ENCODE results near the gene ROCK2. TPM values are rescaled to one million over a fixed set of nuclear protein-coding genes. Genes with fewer than 3 reads are reported as not detected.
"Not testable (repeated sequence)": the region's sequence is repeated elsewhere in the genome, so short reads cannot be mapped to it uniquely, and the experiment has no call there.

ROCK2 gene
- polyA plus RNA-seq, 3 donors from 2014 or later, result 3.1 to 15.1 (median 5.1) TPM

DNA sequence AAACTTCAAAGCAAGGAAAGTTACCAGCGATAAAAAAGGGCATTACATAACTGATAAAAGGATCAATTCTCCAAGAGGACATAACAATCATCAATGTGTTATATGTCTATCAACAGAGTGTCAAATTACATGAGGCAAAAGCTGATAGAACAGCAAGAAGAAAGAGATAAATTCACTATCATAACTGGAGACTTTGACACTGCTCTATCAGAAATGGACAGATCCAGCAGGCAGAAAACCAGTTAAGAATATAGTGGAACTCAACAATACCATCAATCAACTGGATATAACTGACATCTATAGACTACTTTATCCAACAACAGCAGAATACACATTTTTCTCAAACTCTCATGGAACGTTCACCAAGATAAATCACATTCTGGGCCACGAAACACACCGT, 65.0 kb downstream of the ROCK2 start:
- H3K9me3 Mint-ChIP-seq, result peaks cover 0 to 4% (median 0%) of the 10 kb centered on the region in 6 donors
- no peaks in the 10 kb centered on the region for H3K27me3 Mint-ChIP-seq (ENCODE audit: low read depth in 3 of 3)
- H3K27ac Mint-ChIP-seq, result no peak overlapping the region
- DNase-seq, result no peak
- H3K4me1 Mint-ChIP-seq, result peaks cover 5 to 38% of the 10 kb centered on the region in 2 donors
- no peak overlapping the region for H3K4me3 Mint-ChIP-seq
- H3K36me3 Mint-ChIP-seq, result peaks cover 28 to 37% (median 34%) of the 10 kb centered on the region in 3 donors

DNA sequence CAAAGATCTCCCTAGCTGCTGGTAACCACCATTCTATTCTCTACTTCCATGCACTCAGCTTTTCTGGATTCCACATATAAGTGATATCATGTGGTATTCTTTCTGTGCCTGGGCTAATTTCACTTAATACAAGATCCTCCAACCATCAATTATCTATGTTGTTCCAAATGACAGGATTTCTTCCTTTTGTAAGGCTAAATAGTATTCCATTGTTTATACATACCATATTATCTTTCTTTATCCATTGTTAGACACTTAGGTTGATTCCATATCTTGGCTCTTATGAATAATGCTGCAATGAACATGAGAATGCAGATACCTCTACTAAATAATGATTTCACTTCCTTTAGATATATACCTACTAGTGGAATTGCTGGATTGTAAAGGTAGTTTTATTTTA, 66.2 kb downstream of the ROCK2 start:
- Mint-ChIP-seq H3K9me3 (no peaks in the 10 kb centered on the region), H3K27ac (no peak overlapping the region), H3K36me3 (peaks cover 18 to 27% (median 24%) of the 10 kb centered on the region in 3 donors), H3K27me3 (ENCODE audit: low read depth in 3 of 3) (no peaks in the 10 kb centered on the region), H3K4me1 (peaks cover 9 to 50% of the 10 kb centered on the region in 2 donors), H3K4me3 (no peak overlapping the region)
- DNase-seq, result no peak

DNA sequence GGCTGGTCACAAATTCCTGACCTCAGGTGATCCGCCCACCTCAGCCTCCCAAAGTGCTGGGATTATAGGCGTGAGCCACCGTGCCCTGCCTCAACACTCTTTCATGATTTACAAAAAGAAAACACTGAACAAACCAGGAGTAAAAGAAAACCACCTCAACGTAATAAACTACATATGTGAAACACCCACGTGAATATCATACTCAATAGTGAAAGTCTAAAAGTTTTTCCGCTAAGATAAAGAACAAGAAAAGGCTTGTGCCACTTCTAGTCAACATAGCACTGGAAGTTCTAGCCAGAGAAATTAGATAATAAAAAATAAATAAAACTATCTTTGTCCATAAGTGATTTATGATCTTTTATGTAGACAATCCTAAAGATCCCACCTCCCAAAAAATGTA, 68.5 kb downstream of the ROCK2 start:
- DNase-seq, result no peak
- Mint-ChIP-seq H3K36me3 (peaks cover 4 to 17% (median 13%) of the 10 kb centered on the region in 3 donors), H3K9me3 (no peaks in the 10 kb centered on the region), H3K27ac (no peak overlapping the region), H3K4me1 (peaks cover 4 to 44% of the 10 kb centered on the region in 2 donors), H3K4me3 (no peak overlapping the region), H3K27me3 (ENCODE audit: low read depth in 3 of 3) (no peaks in the 10 kb centered on the region)

DNA sequence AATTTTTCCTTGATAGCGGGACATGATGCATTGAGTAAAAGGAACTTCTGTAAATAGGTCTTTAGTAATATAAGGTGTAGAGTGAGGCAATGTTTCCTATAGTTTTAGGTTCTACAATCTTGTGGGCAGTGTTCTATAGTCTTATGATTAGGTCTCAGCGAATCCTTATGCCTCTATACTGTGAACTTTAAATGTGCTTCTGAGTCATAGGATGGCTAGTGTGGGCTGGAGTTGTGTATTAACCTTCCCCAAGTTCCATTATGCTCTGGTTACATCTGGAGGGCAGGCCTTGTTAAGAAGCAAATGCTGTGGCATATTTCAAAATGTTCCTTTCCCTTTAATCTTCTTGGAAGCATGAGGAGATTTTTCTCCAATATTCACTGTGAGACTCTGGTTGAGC, 73.5 kb downstream of the ROCK2 start:
- Mint-ChIP-seq H3K27me3 (ENCODE audit: low read depth in 3 of 3) (peaks cover 0 to 1% (median 0%) of the 10 kb centered on the region in 3 donors), H3K4me1 (peaks cover 4 to 30% of the 10 kb centered on the region in 2 donors), H3K36me3 (peaks cover 9 to 24% (median 19%) of the 10 kb centered on the region in 3 donors), H3K9me3 (peaks cover 0 to 6% (median under 1%) of the 10 kb centered on the region in 6 donors), H3K27ac (peak overlapping the region in 1 of 6 donors; percentile 23), H3K4me3 (no peak overlapping the region)
- DNase-seq, result no peak

DNA sequence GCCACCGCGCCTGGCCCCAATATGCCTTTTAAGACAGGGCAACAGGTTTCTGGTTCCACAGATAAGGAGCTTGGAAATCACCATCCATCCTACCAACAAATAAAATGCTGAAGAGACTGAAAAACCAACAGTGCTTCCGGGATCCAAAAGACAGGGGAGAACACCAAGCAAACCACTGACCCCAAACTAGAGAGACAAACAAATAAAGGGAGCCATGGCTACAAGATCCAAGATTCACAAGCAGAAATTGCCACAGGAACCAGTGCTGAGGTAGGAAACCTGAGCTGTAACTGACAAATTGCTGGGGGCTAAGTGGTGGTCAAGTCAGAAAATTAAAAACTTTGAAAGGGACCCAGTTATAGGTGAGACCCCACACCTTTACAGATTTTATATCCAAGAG, 76.5 kb downstream of the ROCK2 start:
- peaks cover 9 to 24% (median 19%) of the 10 kb centered on the region in 3 donors for H3K36me3 Mint-ChIP-seq
- DNase-seq, result no peak
- peaks cover 4 to 19% of the 10 kb centered on the region in 2 donors for H3K4me1 Mint-ChIP-seq

DNA sequence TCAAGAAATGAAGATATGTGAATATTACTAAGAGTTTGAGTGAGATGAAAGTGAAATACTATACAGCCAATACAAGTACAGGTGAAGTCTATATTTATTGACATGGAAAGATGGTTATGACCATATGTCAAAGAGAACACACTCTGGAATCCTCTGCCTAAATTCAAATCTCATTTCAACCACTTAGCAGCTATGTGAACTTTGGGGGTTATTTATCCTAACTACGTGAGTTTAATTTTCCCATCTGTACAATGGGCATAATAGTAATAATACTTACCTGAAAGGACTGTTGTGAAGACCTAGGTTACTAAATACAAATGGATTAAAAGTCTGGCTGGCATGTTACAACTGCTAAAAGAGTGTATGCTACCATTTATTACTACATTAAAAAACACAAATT, 79.6 kb downstream of the ROCK2 start:
- H3K4me1 Mint-ChIP-seq, result peaks cover 4 to 23% of the 10 kb centered on the region in 2 donors
- peaks cover 0 to 13% (median 6%) of the 10 kb centered on the region in 3 donors for H3K36me3 Mint-ChIP-seq
- no peak overlapping the region for H3K4me3 Mint-ChIP-seq
- peaks cover 0 to 1% (median 0%) of the 10 kb centered on the region in 3 donors for H3K27me3 Mint-ChIP-seq (ENCODE audit: low read depth in 3 of 3)
- no peak for DNase-seq
- no peak overlapping the region for H3K27ac Mint-ChIP-seq
- peaks cover 0 to 6% (median under 1%) of the 10 kb centered on the region in 6 donors for H3K9me3 Mint-ChIP-seq

More for the DNA sequence above, 76.5 kb downstream of the ROCK2 start:
- H3K27me3 Mint-ChIP-seq (ENCODE audit: low read depth in 3 of 3), result peaks cover 0 to 1% (median 0%) of the 10 kb centered on the region in 3 donors
- no peak overlapping the region for H3K4me3 Mint-ChIP-seq
- peaks cover 0 to 6% (median under 1%) of the 10 kb centered on the region in 6 donors for H3K9me3 Mint-ChIP-seq
- no peak overlapping the region for H3K27ac Mint-ChIP-seq

DNA sequence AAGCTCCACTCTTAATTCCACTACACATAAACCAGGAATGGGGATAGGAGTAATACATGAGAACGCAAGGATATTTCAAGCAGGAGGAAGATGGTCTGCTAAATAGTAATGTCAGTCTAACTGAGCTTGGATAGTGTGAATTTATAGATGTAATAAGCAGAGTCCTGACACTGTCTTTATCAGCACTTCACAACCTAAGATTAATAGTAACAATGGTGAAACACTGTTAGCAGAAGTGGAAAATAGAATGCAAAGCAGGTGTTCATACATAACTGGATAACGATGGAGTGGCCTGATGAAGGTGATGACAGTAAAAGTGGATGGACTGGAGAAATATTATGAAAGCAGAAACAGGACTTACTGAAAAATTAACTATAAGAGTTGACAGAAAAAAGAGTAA, 80.4 kb downstream of the ROCK2 start:
- DNase-seq, result no peak
- peak overlapping the region in 1 of 6 donors; percentile 17 for H3K27ac Mint-ChIP-seq
- peaks cover 4 to 23% of the 10 kb centered on the region in 2 donors for H3K4me1 Mint-ChIP-seq
- peaks cover 0 to 12% (median 6%) of the 10 kb centered on the region in 3 donors for H3K36me3 Mint-ChIP-seq
- H3K4me3 Mint-ChIP-seq, result no peak overlapping the region
- peaks cover 0 to 5% (median under 1%) of the 10 kb centered on the region in 6 donors for H3K9me3 Mint-ChIP-seq
- H3K27me3 Mint-ChIP-seq (ENCODE audit: low read depth in 3 of 3), result peaks cover 0 to 1% (median 0%) of the 10 kb centered on the region in 3 donors

DNA sequence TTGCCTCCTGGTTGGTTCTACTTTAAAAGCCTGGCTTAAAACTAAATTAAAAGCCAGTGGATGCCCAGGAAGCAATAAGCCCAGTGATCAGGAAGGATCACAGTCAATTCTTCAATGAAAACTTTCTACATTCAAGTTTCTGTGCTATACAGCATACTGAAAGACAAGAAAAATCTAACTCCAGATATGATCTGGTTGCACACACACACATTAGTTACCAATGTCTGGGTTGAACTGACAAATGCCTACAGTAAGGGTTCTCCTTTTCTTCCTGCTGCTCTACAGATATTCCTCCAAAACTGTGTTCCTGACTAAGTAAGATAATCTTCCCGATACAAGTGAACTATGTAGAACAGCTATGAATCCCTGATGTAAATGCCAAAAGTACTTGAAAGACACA, 81.3 kb downstream of the ROCK2 start:
- no peak for DNase-seq
- Mint-ChIP-seq H3K27ac (no peak overlapping the region), H3K9me3 (no peaks in the 10 kb centered on the region), H3K36me3 (peaks cover 0 to 4% (median 0%) of the 10 kb centered on the region in 3 donors), H3K4me3 (no peak overlapping the region), H3K4me1 (peaks cover 4 to 23% of the 10 kb centered on the region in 2 donors), H3K27me3 (ENCODE audit: low read depth in 3 of 3) (peaks cover 0 to 1% (median 0%) of the 10 kb centered on the region in 3 donors)

DNA sequence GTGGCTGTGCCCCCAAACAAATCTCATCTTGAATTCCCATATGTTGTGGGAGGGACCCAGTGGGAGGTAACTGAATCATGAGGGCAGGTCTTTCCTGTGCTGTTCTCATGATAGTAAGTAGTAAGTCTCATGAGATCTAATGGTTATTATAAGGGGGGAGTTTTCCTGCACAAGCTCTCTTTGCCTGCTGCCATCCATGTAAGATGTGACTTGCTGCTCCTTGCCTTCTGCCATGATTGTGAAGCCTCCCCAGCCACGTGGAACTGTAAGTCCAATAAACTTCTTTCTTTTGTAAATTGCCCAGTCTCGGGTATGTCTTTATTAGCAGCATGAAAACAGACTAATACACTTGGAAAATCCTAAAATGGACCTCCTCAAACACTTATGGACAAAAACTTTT, 82.0 kb downstream of the ROCK2 start:
- not testable (repeated sequence) for H3K9me3 Mint-ChIP-seq; H3K36me3 Mint-ChIP-seq; DNase-seq; H3K27me3 Mint-ChIP-seq (ENCODE audit: low read depth in 3 of 3); H3K4me3 Mint-ChIP-seq; H3K27ac Mint-ChIP-seq
- peaks cover 4 to 23% of the 10 kb centered on the region in 2 donors for H3K4me1 Mint-ChIP-seq

DNA sequence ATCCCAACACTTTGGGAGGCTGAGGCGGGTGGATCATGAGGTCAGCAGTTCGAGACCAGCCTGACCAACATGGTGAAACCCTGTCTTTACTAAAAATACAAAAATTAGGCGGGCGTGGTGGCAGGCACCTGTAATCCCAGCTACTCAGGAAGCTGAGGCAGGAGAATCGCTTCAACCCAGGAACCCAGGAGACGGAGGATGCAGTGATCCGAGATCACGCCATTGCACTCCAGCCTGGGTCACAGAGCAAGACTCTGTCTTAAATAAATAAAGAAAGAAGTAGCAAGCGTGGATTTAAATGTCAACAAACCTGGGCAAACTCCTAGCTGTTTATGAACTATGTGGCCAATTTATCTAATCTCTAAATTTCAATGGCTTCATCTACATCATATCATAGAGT, 82.9 kb downstream of the ROCK2 start:
- not testable (repeated sequence) for H3K4me3 Mint-ChIP-seq; DNase-seq; H3K27me3 Mint-ChIP-seq (ENCODE audit: low read depth in 3 of 3); H3K27ac Mint-ChIP-seq; H3K9me3 Mint-ChIP-seq
- peaks cover 0 to 12% (median under 1%) of the 10 kb centered on the region in 3 donors for H3K36me3 Mint-ChIP-seq
- H3K4me1 Mint-ChIP-seq, result peaks cover 4 to 17% of the 10 kb centered on the region in 2 donors

DNA sequence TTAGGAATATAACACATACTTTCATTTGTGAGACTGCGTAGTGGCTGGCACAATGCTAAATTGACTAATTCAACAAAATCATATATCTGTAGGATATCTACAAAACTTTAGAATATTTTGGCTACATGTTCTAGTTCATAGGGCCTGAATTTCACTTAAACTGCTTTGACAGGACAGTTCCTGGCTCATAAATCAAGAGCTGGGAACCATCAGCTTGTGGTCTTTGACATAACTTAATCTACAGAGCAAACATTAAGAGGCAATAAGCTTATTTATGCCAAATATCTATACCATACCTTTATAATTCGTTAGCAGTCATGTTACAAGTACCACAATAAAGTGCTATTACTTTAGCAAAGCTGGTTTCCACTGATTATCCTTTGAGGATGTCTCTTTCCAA, 83.5 kb downstream of the ROCK2 start:
- Mint-ChIP-seq H3K36me3 (peaks cover 4 to 17% (median 6%) of the 10 kb centered on the region in 3 donors), H3K4me3 (no peak overlapping the region), H3K4me1 (peaks cover 4 to 22% of the 10 kb centered on the region in 2 donors), H3K9me3 (no peaks in the 10 kb centered on the region), H3K27ac (no peak overlapping the region), H3K27me3 (ENCODE audit: low read depth in 3 of 3) (peaks cover 0 to 1% (median 0%) of the 10 kb centered on the region in 3 donors)
- DNase-seq, result no peak

DNA sequence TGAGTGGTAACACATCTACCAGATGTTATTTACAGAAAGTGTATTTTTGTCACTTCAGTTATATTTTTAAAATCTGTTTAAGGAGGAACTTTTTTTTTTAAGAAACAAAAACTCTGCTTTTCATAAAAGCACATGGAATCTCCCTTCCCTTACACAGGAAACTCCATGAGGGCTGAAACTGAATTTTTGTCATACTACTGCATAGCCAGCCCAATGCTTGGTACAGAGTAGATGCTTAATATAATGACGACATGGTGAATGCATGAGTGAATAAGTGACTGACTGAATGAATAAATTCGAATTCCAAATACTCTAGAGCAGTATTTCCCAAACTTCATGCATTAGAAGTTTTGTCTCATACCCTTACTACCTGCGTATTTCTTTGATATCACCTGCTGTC, 86.5 kb downstream of the ROCK2 start:
- H3K4me1 Mint-ChIP-seq, result peaks cover 2 to 11% of the 10 kb centered on the region in 2 donors
- no peak overlapping the region for H3K27ac Mint-ChIP-seq
- peaks cover 0 to 3% (median 0%) of the 10 kb centered on the region in 3 donors for H3K27me3 Mint-ChIP-seq (ENCODE audit: low read depth in 3 of 3)
- peaks cover 4 to 17% (median 9%) of the 10 kb centered on the region in 3 donors for H3K36me3 Mint-ChIP-seq
- no peaks in the 10 kb centered on the region for H3K9me3 Mint-ChIP-seq
- DNase-seq, result no peak
- no peak overlapping the region for H3K4me3 Mint-ChIP-seq

DNA sequence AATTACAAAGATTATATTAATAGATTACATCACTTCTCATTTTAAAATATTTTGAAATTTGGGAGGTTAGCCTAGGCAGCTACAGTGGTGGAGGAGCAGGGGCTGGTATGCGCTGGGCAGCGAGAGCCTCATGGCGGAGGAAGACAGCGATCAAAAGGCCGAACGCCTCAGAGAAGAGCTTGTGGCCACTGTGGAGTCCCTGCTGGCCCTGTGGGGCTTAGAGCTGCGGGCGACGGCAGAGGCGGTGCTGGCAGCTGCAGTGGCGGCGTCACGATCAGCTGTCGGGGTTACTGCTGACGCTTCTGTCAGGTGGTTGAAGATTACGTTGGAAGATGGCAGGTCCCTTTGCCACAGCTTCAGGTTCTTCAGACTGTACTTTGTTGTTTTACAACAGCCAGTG, 87.4 kb downstream of the ROCK2 start:
- H3K27me3 Mint-ChIP-seq (ENCODE audit: low read depth in 3 of 3), result peaks cover 0 to 4% (median 0%) of the 10 kb centered on the region in 3 donors
- peaks cover 2 to 11% of the 10 kb centered on the region in 2 donors for H3K4me1 Mint-ChIP-seq
- H3K9me3 Mint-ChIP-seq, result no peaks in the 10 kb centered on the region
- H3K36me3 Mint-ChIP-seq, result peaks cover 4 to 14% (median 11%) of the 10 kb centered on the region in 3 donors
- no peak for DNase-seq
- no peak overlapping the region for H3K4me3 Mint-ChIP-seq
- no peak overlapping the region for H3K27ac Mint-ChIP-seq

DNA sequence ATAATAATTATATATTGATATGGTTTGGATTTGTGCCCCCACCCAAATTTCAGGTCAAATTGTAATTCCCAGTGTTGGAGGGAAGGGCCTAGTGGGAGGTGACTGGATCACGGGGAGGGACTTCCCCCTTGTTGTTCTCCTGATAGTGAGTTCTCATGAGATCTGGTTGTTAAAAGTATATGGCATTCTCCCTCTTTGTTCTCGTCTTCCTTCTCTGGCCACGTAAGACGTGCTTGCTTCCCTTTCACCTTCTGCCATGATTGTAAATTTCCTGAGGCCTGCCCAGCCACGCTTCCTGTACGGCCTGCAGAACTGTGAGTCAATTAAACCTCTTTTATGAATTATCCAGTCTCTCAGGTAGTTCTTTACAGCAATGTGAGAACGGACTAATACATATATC, 88.3 kb downstream of the ROCK2 start:
- Mint-ChIP-seq H3K27me3 (ENCODE audit: low read depth in 3 of 3) (peaks cover 0 to 3% (median 0%) of the 10 kb centered on the region in 3 donors), H3K9me3 (no peaks in the 10 kb centered on the region), H3K4me1 (peaks cover 6 to 11% of the 10 kb centered on the region in 2 donors), H3K36me3 (peaks cover 4 to 14% (median 11%) of the 10 kb centered on the region in 3 donors), H3K4me3 (no peak overlapping the region), H3K27ac (no peak overlapping the region)
- DNase-seq, result no peak

DNA sequence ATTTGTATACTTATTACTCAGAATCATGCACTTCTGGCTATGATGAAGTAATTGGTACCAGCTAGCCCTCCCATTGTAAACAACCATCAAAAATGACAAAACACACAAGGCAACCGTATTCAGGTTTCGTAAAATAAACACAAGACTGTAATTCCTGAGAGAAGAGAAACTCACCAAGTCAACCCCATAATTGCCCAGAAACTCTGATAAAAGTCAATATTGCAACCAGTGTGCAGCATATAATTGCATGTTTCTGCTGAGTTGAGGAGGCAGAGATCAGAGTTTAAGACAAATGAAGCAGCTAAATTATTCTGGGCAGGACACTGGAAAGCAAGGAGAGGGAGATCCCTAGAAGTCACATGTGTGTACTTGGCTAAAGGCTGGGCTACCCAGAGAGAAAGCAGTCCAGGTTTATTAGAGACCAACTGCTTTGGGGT, 90.3 kb downstream of the ROCK2 start:
- Mint-ChIP-seq H3K9me3 (no peaks in the 10 kb centered on the region), H3K27ac (no peak overlapping the region), H3K4me1 (peaks cover 5 to 12% of the 10 kb centered on the region in 2 donors), H3K27me3 (ENCODE audit: low read depth in 3 of 3) (peaks cover 0 to 3% (median 0%) of the 10 kb centered on the region in 3 donors), H3K4me3 (no peak overlapping the region), H3K36me3 (peaks cover 4 to 14% (median 11%) of the 10 kb centered on the region in 3 donors)
- no peak for DNase-seq
